ENCODE data around the gene CLEC18A.
"Not testable (repeated sequence)": the region's sequence is repeated elsewhere in the genome, so short reads cannot be mapped to it uniquely, and the experiment has no call there.

The CLEC18A gene

GRCh38 chr16:69931631-69932030 lies 19.5 kb upstream of the CLEC18A start:
- DNase-seq, result no peak

GRCh38 chr16:69932228-69932627 lies 18.9 kb upstream of the CLEC18A start:
- DNase-seq, result no peak

- DNase-seq, result no peak
Measured at GRCh38 chr16:69932691-69933392, 18.3 kb upstream of the CLEC18A start.

GRCh38 chr16:69934044-69934443 lies 17.1 kb upstream of the CLEC18A start:
- DNase-seq, result no peak

- DNase-seq, result no peak
Measured at GRCh38 chr16:69934751-69935150, 16.4 kb upstream of the CLEC18A start.

DNA sequence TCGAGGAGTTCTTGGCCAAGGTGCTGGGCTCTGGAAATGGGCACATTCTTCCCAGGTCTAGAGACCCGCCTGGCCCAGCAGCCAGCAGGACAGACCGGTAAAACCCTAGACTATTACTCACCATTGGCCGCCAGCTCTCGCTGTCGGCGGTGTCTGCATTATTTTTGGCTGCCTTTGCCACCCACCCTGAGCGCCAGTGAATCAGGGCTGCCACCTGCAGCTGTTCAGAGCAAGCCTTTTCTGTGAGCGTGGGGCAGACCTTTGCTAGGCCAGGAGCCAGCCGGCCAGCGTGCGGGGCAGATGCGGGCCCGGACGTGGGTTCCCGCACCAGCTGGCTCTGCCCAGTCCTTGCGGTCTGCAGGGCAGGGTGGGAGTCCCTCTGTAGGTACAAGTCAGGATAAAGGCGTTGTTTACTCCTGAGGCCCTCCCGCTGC lies 15.8 kb upstream of the CLEC18A start:
- DNase-seq, result no peak

GRCh38 chr16:69935740-69936139 lies 15.4 kb upstream of the CLEC18A start:
- DNase-seq, result no peak

DNA sequence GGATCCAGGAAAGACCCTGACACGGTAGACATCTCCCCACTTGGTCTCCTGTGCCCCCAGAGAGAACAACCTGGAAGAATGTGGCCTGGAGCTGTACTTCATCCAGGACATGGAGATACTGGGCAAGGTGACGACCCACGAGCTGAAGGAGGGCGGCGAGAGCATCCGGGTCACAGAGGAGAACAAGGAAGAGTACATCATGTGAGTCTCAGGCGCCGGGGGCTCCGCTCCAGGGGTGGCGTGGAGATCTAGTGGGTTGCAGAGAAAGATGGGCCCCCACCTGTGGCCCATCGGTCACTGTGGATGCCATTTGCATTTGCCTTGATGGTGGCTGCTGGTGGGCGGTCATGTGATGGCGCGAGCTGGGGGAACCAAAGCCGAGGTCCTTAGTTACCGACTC lies 14.9 kb upstream of the CLEC18A start:
- DNase-seq, result no peak

DNA sequence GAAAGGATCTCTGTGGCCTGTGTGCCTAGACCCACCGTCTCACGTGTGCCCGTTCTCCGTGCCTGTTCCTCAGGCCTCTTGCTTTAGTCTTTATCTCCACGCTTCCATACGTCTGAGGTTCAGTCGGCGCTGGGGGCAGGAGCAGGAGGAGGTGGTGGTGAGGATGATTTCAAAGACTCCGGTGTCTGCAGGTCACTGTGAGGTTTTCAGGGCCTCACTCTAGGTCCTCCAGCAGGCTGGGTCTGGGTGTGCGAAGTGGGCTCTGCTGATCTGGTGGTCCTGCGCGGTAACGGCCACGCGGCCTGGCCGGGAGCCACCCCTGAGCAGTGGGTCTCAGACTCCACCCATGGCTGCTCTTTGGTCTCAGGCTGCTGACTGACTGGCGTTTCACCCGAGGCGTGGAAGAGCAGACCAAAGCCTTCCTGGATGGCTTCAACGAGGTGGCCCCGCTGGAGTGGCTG lies 14.4 kb upstream of the CLEC18A start:
- DNase-seq, result no peak

GRCh38 chr16:69937465-69937951 lies 13.6 kb upstream of the CLEC18A start:
- DNase-seq, result peak in 1 of 2 experiments; percentile 34

DNA sequence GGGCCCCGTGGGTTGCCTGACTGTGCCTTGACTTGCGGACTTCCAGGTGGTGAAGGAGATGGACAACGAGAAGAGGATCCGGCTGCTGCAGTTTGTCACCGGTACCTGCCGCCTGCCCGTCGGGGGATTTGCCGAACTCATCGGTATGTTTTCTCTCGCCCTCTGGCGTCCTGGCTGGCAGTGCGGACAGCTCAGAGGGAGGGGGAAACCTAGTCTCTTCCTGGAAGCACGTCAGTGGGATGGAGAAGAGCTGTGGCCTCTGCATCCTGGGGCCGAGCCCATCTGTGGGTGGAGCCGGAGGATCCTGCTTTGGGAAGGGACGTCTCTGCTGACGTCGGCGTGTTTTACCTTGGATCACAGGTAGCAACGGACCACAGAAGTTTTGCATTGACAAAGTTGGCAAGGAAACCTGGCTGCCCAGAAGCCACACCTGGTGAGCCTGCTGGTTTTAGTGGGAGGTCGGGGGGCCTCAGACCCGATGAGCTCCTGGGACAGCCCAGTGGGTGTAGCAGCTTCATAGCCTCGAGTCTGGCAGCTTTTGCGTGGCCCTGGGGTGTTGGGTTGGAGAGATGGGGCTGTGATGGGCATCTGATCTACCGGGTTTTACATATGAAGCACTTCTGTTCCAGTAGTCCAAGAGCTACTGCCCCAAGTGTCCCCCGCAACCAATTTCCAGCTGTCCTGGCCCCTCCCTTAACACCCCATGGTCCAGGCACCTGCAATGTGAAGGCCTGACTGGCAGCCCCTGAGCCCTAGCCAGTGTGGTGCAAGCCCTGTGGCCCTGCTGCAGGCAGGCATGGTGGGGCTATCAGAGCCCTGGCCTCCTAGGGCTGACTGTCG lies 11.9 kb upstream of the CLEC18A start:
- DNase-seq, result no peak

DNA sequence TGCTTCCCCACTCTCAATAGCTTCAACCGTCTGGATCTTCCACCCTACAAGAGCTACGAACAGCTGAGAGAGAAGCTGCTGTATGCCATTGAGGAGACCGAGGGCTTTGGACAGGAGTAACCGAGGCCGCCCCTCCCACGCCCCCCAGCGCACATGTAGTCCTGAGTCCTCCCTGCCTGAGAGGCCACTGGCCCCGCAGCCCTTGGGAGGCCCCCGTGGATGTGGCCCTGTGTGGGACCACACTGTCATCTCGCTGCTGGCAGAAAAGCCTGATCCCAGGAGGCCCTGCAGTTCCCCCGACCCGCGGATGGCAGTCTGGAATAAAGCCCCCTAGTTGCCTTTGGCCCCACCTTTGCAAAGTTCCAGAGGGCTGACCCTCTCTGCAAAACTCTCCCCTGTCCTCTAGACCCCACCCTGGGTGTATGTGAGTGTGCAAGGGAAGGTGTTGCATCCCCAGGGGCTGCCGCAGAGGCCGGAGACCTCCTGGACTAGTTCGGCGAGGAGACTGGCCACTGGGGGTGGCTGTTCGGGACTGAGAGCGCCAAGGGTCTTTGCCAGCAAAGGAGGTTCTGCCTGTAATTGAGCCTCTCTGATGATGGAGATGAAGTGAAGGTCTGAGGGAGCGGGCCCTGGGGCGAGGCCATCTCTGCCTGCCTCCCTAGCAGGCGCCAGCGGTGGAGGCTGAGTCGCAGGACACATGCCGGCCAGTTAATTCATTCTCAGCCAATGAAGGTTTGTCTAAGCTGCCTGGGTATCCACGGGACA lies 11.1 kb upstream of the CLEC18A start:
- no peak for DNase-seq

- no peak for DNase-seq
Measured at GRCh38 chr16:69940676-69941075, 10.5 kb upstream of the CLEC18A start.

DNA sequence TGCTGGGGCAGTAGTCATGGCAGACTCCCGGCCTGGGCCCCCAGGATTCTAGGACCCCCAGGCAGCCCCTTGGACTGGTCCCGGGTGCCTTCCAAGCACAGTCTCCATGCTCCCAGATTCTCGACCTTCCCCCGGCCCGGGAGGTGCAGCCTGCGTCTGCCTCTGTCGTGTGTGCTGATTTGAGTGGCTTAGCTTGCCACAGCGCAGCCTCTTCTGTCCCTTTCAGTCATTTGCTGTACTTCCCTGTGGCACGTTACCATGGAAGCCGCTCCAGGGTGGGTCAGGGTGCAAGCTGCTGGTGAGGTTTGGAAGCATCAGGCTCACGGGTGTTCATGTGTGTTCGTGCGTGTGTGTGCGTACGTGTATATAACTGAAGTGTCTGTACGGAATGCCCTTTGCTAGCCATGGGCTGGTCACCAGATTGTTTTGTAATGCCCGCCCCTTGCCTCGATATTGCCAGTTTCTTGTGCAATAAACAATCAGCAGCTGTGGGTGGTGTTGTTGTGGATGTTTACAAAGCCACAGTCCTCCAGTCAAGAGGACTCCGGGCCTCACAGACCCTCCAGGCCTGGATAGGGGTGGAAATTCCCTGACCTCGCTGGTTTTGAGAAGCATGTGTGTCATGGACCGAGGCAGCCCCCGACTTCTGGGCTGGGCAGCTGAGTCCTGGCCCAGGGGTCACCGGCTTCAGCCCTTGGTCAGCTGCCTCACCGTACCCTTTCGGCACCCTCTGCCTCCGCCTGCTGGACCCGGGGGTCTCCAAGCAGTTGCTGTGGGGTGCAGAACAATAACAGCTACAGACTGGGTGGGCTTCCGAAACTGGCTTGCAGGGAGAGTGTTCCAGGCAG lies 9.7 kb upstream of the CLEC18A start:
- no peak for DNase-seq

DNA sequence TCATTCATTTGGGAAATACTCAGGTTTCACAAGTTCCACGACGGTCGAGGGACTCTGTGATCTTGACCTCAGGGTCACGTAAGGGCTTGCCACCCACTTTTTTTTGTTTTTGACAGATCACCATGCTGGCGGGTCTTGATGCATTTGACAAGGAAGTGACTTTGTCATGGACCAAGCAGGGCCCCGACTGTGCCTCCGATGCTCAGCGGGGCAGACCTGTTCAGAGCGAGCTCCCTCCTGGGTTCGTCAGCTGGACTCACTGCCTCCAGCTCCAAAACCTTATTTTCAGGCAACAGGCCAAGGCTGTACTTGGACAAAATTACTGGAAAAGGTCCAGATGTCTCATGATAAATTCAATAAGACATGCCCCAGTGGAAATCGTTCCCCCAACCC lies 9.0 kb upstream of the CLEC18A start:
- no peak for DNase-seq

DNA sequence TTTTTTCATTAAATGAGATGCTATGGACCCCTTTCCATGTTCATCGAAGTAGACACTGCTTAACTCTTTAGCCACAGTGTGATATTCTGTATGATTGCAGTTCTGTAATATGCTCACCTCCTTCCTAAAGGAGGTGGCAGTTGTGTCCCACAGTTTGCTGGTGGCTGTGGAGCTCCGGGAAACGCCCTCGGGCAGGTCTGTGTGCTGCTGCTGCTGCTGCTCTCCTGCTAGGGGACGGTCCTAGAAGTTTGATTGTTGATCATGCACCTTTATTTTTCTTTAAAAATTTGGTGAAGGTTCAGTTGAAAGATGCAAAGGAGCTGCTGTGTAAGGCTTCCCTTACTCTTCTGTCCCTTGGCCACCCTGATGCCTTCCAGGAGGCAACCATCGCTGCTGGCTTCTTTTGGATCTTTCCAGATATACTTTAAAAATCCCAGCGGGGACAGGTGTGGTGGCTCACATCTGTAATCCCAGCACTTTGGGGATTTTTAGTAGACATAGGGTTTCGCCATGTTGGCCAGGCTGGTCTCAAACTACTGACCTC lies 8.4 kb upstream of the CLEC18A start:
- no peak for DNase-seq

- DNase-seq, result peak in 1 of 2 experiments; percentile 27
Measured at GRCh38 chr16:69943241-69944036, 7.7 kb upstream of the CLEC18A start.

GRCh38 chr16:69950411-69950810 lies 723 bp upstream of the CLEC18A start:
- not testable (repeated sequence) for DNase-seq

GRCh38 chr16:69951672-69952031 lies 518 bp downstream of the CLEC18A start:
- not testable (repeated sequence) for DNase-seq

- not testable (repeated sequence) for DNase-seq
Measured at GRCh38 chr16:69952116-69952515, 982 bp downstream of the CLEC18A start.

Measured in NCI-H524 (cell line).